Measurements from ENCODE around the gene PLCB4. TPM values are rescaled to one million over a fixed set of nuclear protein-coding genes. Genes with fewer than 3 reads are reported as not detected.

The PLCB4 gene
- polyA plus RNA-seq, 1 donor (not counting 4 experiments of a cell fraction or from before 2014, with no cell fraction given), result 4.1 TPM

GRCh38 chr20:9492067-9492466 lies 423.2 kb downstream of the PLCB4 start:
- dilution Hi-C loops (cut with MboI; ENCODE audit: extremely low pct_ligation_motif_present, low sequenced_read_pairs), result no loop called here
- FAIRE-seq, result no peak
- no peaks in the 10 kb centered on the region for H3K9me3 ChIP-seq (ENCODE audit: control insufficient read depth, low read depth, low read length)
- no peak overlapping the region for H3K4me3 ChIP-seq (ENCODE audit: control insufficient read depth in 2 of 3, extremely low read depth in 1 of 3, insufficient read depth in 2 of 3, low read depth in 1 of 3, low read length in 3 of 3)
- no peak overlapping the region for H3K4me2 ChIP-seq (ENCODE audit: control insufficient read depth, extremely low read depth, insufficient read depth, low read depth, low read length)
- H3K27ac ChIP-seq (ENCODE audit: control insufficient read depth, insufficient read depth, low read length), result no peak overlapping the region
- H3K79me2 ChIP-seq (ENCODE audit: control insufficient read depth, insufficient read depth, low read length), result no peaks in the 10 kb centered on the region
- H2AFZ ChIP-seq (ENCODE audit: control insufficient read depth, low read length), result no peak overlapping the region
- DNase-seq (ENCODE audit: low read depth, low spot score), result no peak
- no peaks in the 10 kb centered on the region for H3K4me1 ChIP-seq (ENCODE audit: control insufficient read depth, extremely low read depth, insufficient read depth, low read length)
- H3K27me3 ChIP-seq (ENCODE audit: control insufficient read depth, extremely low read depth, insufficient read depth, low read length), result no peaks in the 10 kb centered on the region
- no peaks in the 10 kb centered on the region for H3K9me1 ChIP-seq (ENCODE audit: control insufficient read depth, extremely low read depth, insufficient read depth, low read length)
- TF ChIP-seq CTCF (optimal IDR thresholded peaks at IDR 0.05 in 1 of 3, IDR thresholded peaks at IDR 0.05 in 1 of 3, conservative IDR thresholded peaks at IDR 0.05 in 1 of 3; ENCODE audit: extremely low read depth in 1 of 3, insufficient read depth in 2 of 3, low read length in 3 of 3) (no peak), EZH2 (IDR thresholded peaks at IDR 0.05; ENCODE audit: low read length) (no peak)
- no peak overlapping the region for H3K9ac ChIP-seq (ENCODE audit: control insufficient read depth, extremely low read depth, insufficient read depth, low read length)
- H4K20me1 ChIP-seq (ENCODE audit: control insufficient read depth, extremely low read depth, insufficient read depth, low read length), result no peaks in the 10 kb centered on the region
- H3K36me3 ChIP-seq (ENCODE audit: control insufficient read depth in 2 of 2, extremely low read depth in 1 of 2, insufficient read depth in 2 of 2, low read length in 2 of 2), result no peaks in the 10 kb centered on the region

- H3K4me3 ChIP-seq (ENCODE audit: control insufficient read depth in 2 of 3, extremely low read depth in 1 of 3, insufficient read depth in 2 of 3, low read depth in 1 of 3, low read length in 3 of 3), result no peak overlapping the region
- H3K27me3 ChIP-seq (ENCODE audit: control insufficient read depth, extremely low read depth, insufficient read depth, low read length), result no peaks in the 10 kb centered on the region
- no peak overlapping the region for H3K27ac ChIP-seq (ENCODE audit: control insufficient read depth, insufficient read depth, low read length)
- no peak for DNase-seq (ENCODE audit: low read depth, low spot score)
- no peaks in the 10 kb centered on the region for H4K20me1 ChIP-seq (ENCODE audit: control insufficient read depth, extremely low read depth, insufficient read depth, low read length)
- no peak for FAIRE-seq
- H3K36me3 ChIP-seq (ENCODE audit: control insufficient read depth in 2 of 2, extremely low read depth in 1 of 2, insufficient read depth in 2 of 2, low read length in 2 of 2), result no peaks in the 10 kb centered on the region
- no peak for TF ChIP-seq EZH2 (IDR thresholded peaks at IDR 0.05; ENCODE audit: low read length)
- TF ChIP-seq CTCF (optimal IDR thresholded peaks at IDR 0.05 in 1 of 3, IDR thresholded peaks at IDR 0.05 in 1 of 3, conservative IDR thresholded peaks at IDR 0.05 in 1 of 3; ENCODE audit: extremely low read depth in 1 of 3, insufficient read depth in 2 of 3, low read length in 3 of 3), result no peak
- no peak overlapping the region for H3K9ac ChIP-seq (ENCODE audit: control insufficient read depth, extremely low read depth, insufficient read depth, low read length)
- H3K79me2 ChIP-seq (ENCODE audit: control insufficient read depth, insufficient read depth, low read length), result no peaks in the 10 kb centered on the region
- no peaks in the 10 kb centered on the region for H3K4me1 ChIP-seq (ENCODE audit: control insufficient read depth, extremely low read depth, insufficient read depth, low read length)
- H3K4me2 ChIP-seq (ENCODE audit: control insufficient read depth, extremely low read depth, insufficient read depth, low read depth, low read length), result no peak overlapping the region
- no peaks in the 10 kb centered on the region for H3K9me1 ChIP-seq (ENCODE audit: control insufficient read depth, extremely low read depth, insufficient read depth, low read length)
- no peak overlapping the region for H2AFZ ChIP-seq (ENCODE audit: control insufficient read depth, low read length)
- dilution Hi-C loops (cut with MboI; ENCODE audit: extremely low pct_ligation_motif_present, low sequenced_read_pairs), result no loop called here
- no peaks in the 10 kb centered on the region for H3K9me3 ChIP-seq (ENCODE audit: control insufficient read depth, low read depth, low read length)
Observed at GRCh38 chr20:9493803-9494202, 424.9 kb downstream of the PLCB4 start.
